HPDE6-E6E7 (cell line): ENCODE data around the gene NLRX1.
A peak's percentile ranks its signal among the peaks of the same experiment; 100 is the strongest.
"Not testable (repeated sequence)": the region's sequence is repeated elsewhere in the genome, so short reads cannot be mapped to it uniquely, and the experiment has no call there.

Experiments
- DNase-seq: peaks from one replicate; pipeline ENCODE4 v3.0.0; 2011; ENCODE audit warnings: missing footprints; ENCODE audit errors: extremely low spot score

Gene NLRX1, protein sequence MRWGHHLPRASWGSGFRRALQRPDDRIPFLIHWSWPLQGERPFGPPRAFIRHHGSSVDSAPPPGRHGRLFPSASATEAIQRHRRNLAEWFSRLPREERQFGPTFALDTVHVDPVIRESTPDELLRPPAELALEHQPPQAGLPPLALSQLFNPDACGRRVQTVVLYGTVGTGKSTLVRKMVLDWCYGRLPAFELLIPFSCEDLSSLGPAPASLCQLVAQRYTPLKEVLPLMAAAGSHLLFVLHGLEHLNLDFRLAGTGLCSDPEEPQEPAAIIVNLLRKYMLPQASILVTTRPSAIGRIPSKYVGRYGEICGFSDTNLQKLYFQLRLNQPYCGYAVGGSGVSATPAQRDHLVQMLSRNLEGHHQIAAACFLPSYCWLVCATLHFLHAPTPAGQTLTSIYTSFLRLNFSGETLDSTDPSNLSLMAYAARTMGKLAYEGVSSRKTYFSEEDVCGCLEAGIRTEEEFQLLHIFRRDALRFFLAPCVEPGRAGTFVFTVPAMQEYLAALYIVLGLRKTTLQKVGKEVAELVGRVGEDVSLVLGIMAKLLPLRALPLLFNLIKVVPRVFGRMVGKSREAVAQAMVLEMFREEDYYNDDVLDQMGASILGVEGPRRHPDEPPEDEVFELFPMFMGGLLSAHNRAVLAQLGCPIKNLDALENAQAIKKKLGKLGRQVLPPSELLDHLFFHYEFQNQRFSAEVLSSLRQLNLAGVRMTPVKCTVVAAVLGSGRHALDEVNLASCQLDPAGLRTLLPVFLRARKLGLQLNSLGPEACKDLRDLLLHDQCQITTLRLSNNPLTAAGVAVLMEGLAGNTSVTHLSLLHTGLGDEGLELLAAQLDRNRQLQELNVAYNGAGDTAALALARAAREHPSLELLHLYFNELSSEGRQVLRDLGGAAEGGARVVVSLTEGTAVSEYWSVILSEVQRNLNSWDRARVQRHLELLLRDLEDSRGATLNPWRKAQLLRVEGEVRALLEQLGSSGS

DNA sequence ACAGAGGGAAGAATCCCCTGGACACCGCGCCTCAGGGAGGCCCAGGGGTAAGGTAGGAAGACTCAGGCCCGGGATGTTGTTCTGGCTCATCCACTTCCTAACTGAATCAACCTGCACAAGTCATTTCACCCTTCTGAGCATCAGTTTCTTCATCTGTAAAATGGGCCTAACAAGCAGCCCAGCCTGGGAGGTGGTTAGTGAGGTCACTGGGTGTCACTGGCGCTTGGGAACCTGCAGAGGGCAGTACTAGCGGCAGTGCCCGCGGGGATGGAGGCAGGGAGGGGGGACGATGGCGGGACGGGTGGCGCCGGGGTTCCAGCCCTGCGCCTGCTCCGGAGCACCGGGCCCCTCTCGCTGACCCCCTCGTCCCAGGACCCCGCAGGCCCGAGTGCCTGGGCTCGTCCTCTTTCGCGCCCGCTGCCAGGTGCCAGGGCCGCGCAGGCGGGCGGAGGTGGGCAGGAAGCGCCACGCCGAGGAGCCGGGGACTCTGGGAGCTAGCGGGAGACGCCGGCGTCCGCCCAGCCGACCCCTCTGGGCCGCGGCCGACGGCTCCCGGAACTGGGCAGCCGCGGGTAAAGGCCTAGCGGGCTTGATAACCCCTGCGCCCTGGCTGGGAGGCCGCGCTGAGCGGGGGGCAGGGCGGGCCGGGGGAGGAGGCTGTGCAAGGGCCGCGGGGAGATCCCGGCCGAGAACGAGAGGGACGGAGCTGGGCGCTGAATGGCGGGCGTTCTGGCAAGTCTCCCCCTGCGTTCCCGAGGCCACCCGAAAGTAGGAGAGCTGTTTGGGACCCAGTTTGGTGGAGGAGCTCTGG lies at the start of gene NLRX1:
NLRX1 (plus strand) TSS at position 255 of the 811 bp plus-strand sequence. CDS start 2,679 bp downstream, outside the sequence.
- peak; percentile 80 for DNase-seq

DNA sequence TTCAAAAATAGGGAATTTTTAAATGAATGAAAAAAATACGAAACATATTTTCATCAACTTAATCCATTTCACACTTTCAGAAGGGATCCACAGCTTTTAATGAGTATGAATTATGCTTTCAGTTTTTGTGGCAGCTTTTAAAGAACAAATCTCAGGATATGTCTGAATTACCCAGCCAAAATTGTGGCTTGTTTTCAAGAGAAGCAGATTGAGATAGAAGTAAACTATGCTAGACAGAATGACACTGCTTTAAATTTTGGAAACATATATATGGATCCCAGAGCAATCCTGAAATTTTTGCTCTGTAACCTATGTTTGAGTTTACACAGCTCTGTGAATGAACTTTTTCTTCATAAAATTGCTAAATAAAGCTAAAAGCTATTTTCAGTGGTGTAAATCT lies 49.6 kb upstream of the NLRX1 start:
- DNase-seq, result no peak

DNA sequence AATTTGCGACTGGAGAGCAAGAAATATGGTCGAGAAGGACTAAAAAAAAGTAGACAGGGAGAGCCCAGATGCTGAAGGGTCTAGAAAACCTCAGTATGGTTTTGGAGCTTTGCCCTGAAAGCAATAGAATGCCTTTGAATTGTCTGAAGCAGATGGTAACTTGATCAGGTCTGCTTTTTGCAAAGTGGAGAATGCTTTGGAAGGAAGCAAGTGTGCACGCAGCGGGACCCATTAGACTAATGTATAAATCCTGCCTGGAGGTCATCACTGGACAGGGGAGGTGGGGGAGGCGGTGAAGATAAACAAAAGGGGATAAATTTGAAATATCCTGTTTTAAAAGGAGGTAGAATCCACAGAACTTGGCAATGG lies 47.9 kb upstream of the NLRX1 start:
- DNase-seq, result no peak

DNA sequence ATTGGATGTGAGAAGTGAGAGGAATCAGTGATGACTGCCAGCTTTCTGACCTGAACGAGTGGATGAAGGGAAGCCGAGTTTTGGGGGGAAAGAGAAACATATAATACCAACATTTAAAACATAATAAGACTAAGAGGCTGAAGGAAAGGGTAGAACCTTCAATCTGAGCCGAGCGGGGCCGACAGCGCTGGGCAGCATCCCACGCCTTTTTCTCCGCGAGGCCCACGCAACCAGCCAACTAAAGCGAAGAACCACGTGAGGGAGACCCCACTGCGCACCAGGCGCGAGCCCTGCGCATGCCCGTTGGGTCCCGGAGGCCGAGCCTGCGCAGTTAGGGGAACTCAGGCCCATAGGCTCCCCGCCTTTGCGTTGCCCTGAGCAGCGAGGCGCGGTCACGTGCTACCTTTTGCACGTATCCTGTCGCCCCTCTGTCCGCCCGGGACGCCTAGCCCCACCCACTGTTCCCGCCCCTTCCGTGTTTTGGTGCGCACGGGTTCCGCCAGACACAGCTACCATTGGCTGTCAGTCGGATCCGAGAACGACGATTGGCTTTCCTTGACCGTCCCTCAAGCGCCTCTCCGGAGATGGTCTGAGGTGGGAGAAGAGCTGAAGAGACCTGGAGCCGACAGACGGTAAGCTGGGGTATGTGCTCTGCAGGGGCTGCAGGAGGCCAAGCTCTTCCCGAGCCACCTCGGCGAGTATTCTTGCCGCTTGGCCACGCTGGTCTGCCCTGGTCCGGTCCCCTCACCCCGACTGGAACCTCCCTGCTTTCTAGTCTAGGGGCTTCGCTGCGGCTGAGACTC lies 47.3 kb upstream of the NLRX1 start, which contains the start of gene HINFP:
HINFP (plus strand) TSS at position 573 of the 803 bp plus-strand sequence. CDS start 5,365 bp downstream, outside the sequence.
- DNase-seq, result peak; percentile 99

DNA sequence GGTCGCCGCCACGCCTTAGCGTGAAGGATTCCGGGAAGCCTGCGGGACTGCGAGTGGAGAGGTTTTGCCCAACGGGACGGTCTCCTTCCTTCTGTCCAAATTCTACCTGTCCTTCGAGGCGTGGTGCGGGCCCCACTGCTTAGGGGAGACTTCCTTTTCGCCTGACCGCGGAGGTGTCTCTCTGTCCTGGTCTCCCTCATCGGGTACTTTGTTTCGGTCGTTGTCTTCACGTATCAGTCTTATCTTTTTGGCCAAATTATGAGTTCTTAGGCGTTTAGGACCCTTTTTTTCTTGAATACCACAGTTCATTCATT lies 46.8 kb upstream of the NLRX1 start:
- DNase-seq, result peak; percentile 33

DNA sequence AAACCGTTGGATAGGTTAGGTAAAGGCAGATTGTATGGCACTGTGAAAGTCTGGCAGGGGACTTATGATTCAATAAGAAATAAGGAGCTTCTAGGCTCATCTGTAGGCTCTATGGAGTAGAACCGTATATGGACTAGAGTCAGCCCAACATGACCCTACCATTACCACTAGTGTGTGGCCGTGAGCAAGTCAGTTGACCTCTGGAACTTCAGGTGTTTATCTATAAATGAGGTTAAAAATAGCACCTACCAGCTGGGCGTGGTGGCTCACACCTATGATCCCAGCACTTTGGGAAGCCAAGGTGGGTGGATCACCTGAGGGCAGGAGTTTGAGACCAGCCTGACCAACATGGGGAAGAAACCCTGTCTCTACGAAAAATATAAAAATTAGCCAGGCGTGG lies 42.7 kb upstream of the NLRX1 start:
- no peak for DNase-seq

DNA sequence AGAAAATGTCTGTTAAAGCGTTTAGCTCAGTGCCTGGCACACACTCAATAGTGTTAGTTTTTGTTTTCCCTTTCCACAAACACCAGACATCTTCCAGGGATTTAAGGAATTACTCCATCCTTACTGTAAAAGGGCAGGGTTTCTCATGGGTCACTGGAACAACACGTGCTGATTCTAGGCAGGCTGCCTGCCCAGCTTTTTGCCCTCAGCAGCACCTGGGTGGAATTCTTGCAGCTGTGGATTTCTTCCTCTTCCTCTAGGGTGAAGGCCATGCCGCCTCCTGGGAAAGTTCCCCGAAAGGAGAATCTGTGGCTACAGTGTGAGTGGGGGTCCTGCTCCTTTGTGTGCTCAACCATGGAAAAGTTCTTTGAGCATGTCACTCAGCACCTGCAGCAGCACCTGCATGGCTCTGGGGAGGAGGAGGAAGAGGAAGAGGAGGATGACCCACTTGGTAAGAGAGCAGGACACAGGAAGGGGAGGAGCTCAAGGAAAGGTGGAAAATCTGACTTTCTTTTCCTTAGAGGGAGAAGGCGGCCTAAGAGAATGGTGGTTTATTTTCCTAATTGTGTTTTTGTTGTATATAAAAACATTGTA lies 41.8 kb upstream of the NLRX1 start:
- no peak for DNase-seq

DNA sequence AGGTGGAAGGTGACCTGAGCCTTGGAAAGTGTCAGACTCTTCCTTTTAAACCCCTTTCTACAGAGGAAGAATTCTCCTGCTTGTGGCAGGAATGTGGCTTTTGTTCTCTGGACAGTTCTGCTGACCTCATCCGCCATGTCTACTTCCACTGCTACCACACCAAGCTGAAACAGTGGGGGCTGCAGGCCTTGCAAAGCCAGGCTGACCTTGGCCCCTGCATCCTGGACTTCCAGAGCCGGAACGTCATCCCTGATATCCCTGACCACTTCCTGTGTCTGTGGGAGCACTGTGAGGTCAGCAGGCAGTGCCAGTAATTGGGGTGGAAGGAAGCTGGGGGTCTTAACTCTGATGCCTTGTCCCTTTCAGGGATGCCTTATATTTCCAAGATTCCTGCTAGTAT lies 37.9 kb upstream of the NLRX1 start:
- DNase-seq, result no peak

DNA sequence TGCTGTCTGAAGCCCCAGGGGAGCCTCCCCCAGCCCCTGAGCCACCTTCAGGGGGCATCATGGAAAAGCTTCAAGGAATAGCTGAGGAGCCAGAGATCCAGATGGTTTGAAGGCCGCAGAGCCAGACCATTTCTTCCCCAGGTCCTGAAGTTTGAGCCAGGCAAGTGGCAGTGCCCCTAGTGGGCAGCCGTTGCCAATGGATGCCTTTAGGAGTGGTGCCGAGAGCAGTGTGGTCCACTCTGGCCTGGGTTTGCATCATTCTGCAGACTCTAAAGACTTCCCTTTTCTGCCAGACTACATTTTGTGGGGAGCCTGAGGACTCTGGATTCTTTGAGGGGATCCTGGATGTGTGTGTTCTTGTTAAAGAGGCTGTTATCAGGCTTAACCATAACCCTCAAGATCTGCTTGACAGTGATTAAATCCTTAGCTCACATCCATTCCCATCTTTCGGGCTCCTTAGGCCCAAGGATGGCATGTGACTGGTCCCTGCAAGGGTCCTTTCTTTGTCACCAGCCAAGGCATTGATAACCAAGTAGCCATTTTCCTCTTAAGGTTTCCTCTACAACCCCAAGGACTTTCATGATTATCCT lies 34.0 kb upstream of the NLRX1 start:
- no peak for DNase-seq

DNA sequence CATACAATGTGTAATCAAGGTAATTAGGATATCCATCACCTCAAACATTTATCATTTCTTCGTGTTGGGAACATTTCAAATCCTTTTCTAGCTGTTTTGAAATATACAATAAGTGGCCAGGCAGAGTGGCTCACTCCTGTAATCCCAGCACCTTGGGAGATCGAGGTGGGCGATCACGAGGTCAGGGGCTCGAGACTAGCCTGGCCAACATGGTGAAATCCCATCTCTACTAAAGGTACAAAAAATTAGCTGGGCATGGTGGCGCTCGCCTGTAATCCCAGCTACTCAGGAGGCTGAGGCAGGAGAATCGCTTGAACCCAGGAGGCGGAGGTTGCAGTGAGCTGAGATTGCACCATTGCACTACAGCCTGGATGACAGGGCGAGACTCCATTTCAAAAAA lies 29.2 kb upstream of the NLRX1 start:
- not testable (repeated sequence) for DNase-seq

DNA sequence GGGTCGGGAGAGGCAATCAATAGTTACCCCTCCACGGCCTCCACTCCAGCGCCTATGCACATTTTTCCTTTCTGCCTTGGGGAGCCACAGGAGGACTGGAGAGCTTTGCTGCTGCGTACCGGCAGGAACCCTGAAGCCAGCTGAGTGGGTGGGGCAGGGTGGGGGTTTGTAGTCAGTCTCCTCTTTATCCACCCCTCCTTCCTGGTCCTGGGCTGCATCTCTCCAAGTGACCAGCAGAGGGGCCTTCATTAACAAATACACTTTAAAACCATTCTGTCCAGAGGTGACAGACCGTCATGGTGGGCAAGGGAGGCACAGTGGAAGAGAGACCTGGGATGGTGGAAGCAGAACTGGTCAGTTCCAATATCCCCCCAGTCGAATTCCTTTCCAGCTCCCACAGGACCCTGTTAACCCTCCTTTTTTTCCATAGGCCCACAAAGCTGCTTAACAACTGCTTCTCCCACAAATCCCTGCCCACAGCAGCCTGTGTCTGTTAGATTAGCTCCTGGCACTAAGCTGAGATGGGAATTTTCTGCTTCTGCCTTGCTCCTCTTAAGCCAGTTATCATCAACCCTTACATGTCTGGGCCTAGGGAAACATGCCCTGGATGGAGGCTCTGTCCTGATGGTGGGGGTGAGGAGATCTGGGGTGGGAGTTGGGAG lies 23.6 kb upstream of the NLRX1 start:
- DNase-seq, result peak; percentile 88

DNA sequence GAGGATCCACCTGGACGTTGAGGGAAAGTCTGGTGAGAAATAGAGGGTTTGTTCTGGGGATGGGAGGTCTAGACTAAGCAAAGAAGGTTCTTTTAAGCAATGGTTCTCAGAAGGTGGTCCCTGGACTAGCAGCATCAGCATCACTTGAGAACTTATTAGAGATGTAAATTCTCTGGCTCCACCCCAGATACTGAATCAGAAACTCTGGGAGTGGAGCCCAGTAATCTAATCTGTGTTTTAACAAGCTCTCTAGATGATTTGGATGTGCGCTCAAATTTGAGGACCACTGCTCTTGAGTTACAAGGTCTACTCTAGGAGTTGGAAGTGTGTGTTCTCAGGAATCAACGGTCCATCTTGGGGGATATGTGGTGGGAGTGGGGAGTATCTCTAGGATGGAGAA lies 23.0 kb upstream of the NLRX1 start:
- DNase-seq, result no peak

DNA sequence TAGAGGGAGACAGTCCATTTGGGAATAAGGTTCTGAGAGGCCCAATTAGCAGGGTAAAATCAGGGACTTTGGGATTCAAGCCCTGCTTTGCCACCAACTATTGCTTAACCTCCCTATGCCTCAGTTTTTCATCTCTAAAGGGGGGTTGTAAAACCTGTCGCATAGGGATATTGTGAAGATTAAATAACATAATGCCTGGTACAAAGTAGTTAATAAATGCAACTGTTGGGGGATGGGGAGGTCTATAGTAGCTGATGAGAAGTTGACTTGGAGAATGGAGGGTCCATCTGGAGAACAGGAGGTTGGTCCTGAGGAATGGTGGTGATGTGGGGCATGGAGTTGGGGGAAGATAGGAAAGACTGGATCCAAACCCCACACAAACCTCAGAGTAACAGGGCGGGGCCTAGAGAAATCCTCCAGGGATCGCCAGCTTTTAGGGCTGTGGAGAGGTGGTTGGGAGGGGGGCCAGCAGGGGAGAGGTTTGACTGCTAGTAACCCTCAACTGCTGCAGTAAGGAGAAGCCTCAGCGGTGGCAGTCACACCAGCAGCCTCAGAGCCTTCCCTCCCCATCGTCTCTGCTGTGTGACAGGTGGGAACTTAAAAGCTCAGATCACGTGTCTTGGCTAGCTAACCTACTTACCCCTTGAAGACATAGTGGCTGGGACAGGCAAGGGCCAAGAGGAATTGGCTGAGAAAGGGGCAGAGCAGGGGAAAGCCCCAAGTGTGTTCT lies 20.8 kb upstream of the NLRX1 start:
- DNase-seq, result no peak

DNA sequence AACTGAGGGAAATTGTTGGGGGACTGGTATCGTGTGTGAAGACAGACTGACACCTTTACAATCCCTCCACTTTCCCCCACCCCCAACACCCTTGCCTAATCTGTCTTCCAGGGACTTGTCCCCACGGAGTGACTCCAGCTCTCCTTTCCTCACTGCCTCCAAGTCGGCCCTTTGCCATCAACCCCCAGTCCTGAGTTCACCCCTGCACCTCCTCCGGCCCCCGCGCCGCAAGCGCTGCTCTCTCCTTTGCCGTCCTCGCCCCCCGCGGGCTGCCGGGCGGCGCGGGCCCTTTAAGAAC lies 19.9 kb upstream of the NLRX1 start:
- no peak for DNase-seq

DNA sequence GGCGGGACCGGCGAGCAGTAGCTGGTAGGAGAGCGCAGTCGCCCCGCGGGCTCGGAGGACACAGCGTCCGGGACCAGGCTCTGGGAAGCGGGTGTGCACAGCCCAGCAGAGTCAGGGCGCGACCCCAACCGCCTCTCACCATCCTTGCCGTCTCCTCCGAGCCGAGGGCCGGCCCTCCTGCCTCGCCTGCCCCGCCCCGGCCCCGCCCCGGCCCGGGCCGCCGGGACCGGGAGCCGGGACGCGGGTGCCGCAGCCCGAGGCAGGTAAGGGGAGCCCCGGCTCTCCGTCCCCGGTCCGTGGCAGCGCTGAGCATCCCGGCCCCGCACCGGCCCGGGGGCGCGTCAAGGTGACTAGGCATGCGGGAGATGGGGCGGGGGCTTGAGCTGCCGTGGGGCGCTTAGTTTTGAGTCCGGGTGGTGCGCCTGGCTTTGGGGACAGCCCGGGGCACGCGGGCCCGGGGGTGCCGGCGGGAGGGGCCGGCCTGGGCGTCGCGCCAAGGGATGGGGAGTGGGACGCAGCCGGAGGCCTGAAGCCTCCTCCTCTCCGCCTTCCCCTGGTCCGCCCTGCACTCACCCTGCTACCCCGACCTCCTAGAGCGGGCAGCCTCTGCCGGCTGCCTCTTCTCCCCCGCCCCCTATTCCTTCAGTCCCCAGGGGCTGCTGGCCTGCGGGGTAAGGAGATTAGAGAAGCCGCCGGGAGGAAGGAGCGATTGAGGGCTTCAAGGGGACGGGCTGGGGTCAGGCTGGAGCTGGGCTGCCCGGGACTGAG lies 19.3 kb upstream of the NLRX1 start, which contains the start of gene ABCG4:
ABCG4 (plus strand) TSS at position 35 of the 768 bp plus-strand sequence. CDS start 914 bp downstream, outside the sequence.
- DNase-seq, result no peak

DNA sequence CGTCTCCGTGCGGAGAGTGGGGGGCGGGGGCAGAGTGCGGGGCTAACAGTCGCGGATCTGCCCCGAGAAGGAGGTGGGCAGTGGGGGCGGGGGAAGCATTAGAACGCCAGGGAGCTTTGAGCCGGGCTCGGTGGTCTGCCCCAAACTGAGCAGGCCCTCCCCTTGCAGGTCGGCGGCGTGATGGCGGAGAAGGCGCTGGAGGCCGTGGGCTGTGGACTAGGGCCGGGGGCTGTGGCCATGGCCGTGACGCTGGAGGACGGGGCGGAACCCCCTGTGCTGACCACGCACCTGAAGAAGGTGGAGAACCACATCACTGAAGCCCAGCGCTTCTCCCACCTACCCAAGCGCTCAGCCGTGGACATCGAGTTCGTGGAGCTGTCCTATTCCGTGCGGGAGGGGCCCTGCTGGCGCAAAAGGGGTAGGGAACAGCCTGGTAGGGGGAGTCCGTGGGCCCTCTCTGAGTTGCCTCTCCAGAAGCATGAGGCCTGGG lies 18.7 kb upstream of the NLRX1 start:
- DNase-seq, result no peak

DNA sequence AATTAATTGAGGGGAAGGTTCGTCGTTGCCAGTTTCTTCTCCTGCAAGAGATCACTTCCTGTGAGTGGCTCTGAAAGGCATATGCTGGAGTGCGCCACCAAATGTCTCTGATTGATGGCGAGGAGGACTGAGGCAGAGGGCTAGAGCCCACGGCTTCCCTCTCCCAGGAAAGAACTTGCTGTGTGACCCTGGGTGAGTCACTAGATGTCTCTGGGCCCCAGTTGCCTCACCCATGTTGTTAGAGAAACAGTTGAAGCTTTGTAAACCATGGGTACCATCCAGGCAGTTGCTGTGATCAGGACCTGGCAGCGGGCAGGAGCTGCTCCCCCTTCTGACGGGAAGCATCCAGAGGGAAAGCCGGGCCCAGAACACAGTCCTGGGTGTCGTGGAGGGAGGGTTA lies 16.5 kb upstream of the NLRX1 start:
- no peak for DNase-seq

DNA sequence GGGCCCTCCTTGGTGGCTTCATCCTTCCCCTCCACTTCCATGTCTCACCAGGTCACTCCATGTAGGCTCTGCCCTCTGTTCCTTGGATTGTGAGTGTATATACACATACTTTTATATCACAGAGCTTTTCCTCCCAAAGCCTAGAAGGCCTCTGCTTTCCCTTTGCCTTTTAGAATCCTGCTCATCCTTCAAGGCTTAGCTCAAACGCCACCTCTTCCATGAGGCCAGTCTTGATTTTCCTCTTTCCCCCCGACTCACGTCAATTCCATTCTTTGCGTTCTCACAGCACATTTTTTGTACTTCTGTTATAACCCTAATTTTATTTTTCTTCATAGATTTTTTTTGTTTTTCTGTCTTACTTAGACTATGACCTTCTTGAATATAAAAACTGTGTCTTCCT lies 15.9 kb upstream of the NLRX1 start:
- DNase-seq, result no peak
